ENCODE measurements around the gene SPIRE2.
"Not testable (repeated sequence)": the region's sequence is repeated elsewhere in the genome, so short reads cannot be mapped to it uniquely, and the experiment has no call there.

SPIRE2 gene

GRCh38 chr16:89898201-89898967, 70.1 kb downstream of the SPIRE2 start:
- DNase-seq, result no peak

- DNase-seq, result no peak
Measured at GRCh38 chr16:89899879-89900481, 71.7 kb downstream of the SPIRE2 start.

GRCh38 chr16:89900885-89901284, 72.6 kb downstream of the SPIRE2 start:
- no peak for DNase-seq

GRCh38 chr16:89902980-89903379, 74.7 kb downstream of the SPIRE2 start:
- DNase-seq, result peak in 1 of 2 experiments; percentile 27

- DNase-seq, result no peak
Measured at GRCh38 chr16:89903908-89904515, 75.7 kb downstream of the SPIRE2 start.

GRCh38 chr16:89904606-89905510, 76.6 kb downstream of the SPIRE2 start:
- DNase-seq, result no peak

- DNase-seq, result no peak
Measured at GRCh38 chr16:89905511-89906139, 77.3 kb downstream of the SPIRE2 start.

- DNase-seq, result no peak
Measured at GRCh38 chr16:89906140-89907025, 78.1 kb downstream of the SPIRE2 start.

- no peak for DNase-seq
Measured at GRCh38 chr16:89907055-89907814, 79.0 kb downstream of the SPIRE2 start.

GRCh38 chr16:89908236-89908635, 80.0 kb downstream of the SPIRE2 start:
- no peak for DNase-seq

GRCh38 chr16:89909777-89910716, 81.8 kb downstream of the SPIRE2 start:
- DNase-seq, result peak; percentile 14 to 39

GRCh38 chr16:89910717-89911354, 82.6 kb downstream of the SPIRE2 start:
- no peak for DNase-seq

- DNase-seq, result no peak
Measured at GRCh38 chr16:89911375-89911774, 83.1 kb downstream of the SPIRE2 start.

- no peak for DNase-seq
Measured at GRCh38 chr16:89912143-89912542, 83.9 kb downstream of the SPIRE2 start.

GRCh38 chr16:89912627-89913026, 84.4 kb downstream of the SPIRE2 start:
- no peak for DNase-seq

GRCh38 chr16:89913408-89914387, 85.4 kb downstream of the SPIRE2 start:
- DNase-seq, result no peak

GRCh38 chr16:89914642-89915285, 86.5 kb downstream of the SPIRE2 start:
- DNase-seq, result not testable (repeated sequence)

All from NCI-H2081 (cell line).